ENCODE data around the gene HTR6. TPM values are rescaled to one million over a fixed set of nuclear protein-coding genes. Genes with fewer than 3 reads are reported as not detected.

HTR6 gene
- total RNA-seq, 2 donors from 2014 or later = not detected

GRCh38 chr1:19689856-19690255 is 25.2 kb downstream of the HTR6 start:
- H3K36me3 ChIP-seq = peaks cover 12% of the 10 kb centered on the region

GRCh38 chr1:19690342-19690741 is 25.7 kb downstream of the HTR6 start:
- H3K36me3 ChIP-seq = peaks cover 12% of the 10 kb centered on the region
- no peak overlapping the region for H3K4me3 ChIP-seq
- TF ChIP-seq CTCF (IDR thresholded peaks at IDR 0.05) = no peak
- H3K9me3 ChIP-seq = peaks cover 0 to 6% of the 10 kb centered on the region in 2 donors
- no peak for DNase-seq (ENCODE audit: low spot score)
- no peaks in the 10 kb centered on the region for H3K27me3 ChIP-seq
- H3K4me1 ChIP-seq = peaks cover 0 to 17% of the 10 kb centered on the region in 2 donors
- no peak overlapping the region for H3K27ac ChIP-seq

More at GRCh38 chr1:19689856-19690255, 25.2 kb downstream of the HTR6 start:
- DNase-seq (ENCODE audit: low spot score) = no peak
- Histone ChIP-seq H3K27me3 (no peaks in the 10 kb centered on the region), H3K4me3 (no peak overlapping the region), H3K9me3 (peaks cover 0 to 6% of the 10 kb centered on the region in 2 donors), H3K4me1 (peaks cover 0 to 17% of the 10 kb centered on the region in 2 donors), H3K27ac (no peak overlapping the region)
- TF ChIP-seq CTCF (IDR thresholded peaks at IDR 0.05) = no peak

- H3K36me3 ChIP-seq = peaks cover 12% of the 10 kb centered on the region
- H3K4me3 ChIP-seq = no peak overlapping the region
- no peaks in the 10 kb centered on the region for H3K9me3 ChIP-seq
- no peaks in the 10 kb centered on the region for H3K27me3 ChIP-seq
- DNase-seq (ENCODE audit: low spot score) = no peak
- TF ChIP-seq CTCF (IDR thresholded peaks at IDR 0.05) = no peak
- H3K27ac ChIP-seq = no peak overlapping the region
- H3K4me1 ChIP-seq = peaks cover 0 to 5% of the 10 kb centered on the region in 2 donors
Observed at GRCh38 chr1:19694298-19694697, 29.6 kb downstream of the HTR6 start.

- Histone ChIP-seq H3K4me3 (no peak overlapping the region), H3K9me3 (no peaks in the 10 kb centered on the region), H3K27me3 (no peaks in the 10 kb centered on the region), H3K4me1 (no peaks in the 10 kb centered on the region), H3K36me3 (peaks cover 12% of the 10 kb centered on the region), H3K27ac (no peak overlapping the region)
- no peak for TF ChIP-seq CTCF (IDR thresholded peaks at IDR 0.05)
- DNase-seq (ENCODE audit: low spot score) = no peak
Observed at GRCh38 chr1:19695772-19696171, 31.1 kb downstream of the HTR6 start.

GRCh38 chr1:19696820-19697219 is 32.1 kb downstream of the HTR6 start:
- H3K36me3 ChIP-seq = peaks cover 12% of the 10 kb centered on the region
- DNase-seq (ENCODE audit: low spot score) = no peak
- H3K27ac ChIP-seq = no peak overlapping the region
- TF ChIP-seq CTCF (IDR thresholded peaks at IDR 0.05) = no peak
- no peaks in the 10 kb centered on the region for H3K4me1 ChIP-seq
- H3K4me3 ChIP-seq = no peak overlapping the region
- H3K27me3 ChIP-seq = no peaks in the 10 kb centered on the region
- no peaks in the 10 kb centered on the region for H3K9me3 ChIP-seq

- no peak overlapping the region for H3K4me3 ChIP-seq
Observed at GRCh38 chr1:19698181-19698580, 33.5 kb downstream of the HTR6 start.

More at GRCh38 chr1:19698181-19698580, 33.5 kb downstream of the HTR6 start:
- TF ChIP-seq CTCF (IDR thresholded peaks at IDR 0.05) = no peak
- peaks cover 12% of the 10 kb centered on the region for H3K36me3 ChIP-seq
- H3K27me3 ChIP-seq = no peaks in the 10 kb centered on the region
- no peaks in the 10 kb centered on the region for H3K4me1 ChIP-seq
- H3K9me3 ChIP-seq = no peaks in the 10 kb centered on the region
- H3K27ac ChIP-seq = no peak overlapping the region
- no peak for DNase-seq (ENCODE audit: low spot score)

Measured in right atrium auricular region (tissue), 2 donors.